ENCODE results near the gene PROSER2. TPM values are rescaled to one million over a fixed set of nuclear protein-coding genes. Genes with fewer than 3 reads are reported as not detected.

PROSER2 gene
- total and polyA plus RNA-seq, 4 donors, result 2.4 to 5.0 (median 4.0) TPM

DNA sequence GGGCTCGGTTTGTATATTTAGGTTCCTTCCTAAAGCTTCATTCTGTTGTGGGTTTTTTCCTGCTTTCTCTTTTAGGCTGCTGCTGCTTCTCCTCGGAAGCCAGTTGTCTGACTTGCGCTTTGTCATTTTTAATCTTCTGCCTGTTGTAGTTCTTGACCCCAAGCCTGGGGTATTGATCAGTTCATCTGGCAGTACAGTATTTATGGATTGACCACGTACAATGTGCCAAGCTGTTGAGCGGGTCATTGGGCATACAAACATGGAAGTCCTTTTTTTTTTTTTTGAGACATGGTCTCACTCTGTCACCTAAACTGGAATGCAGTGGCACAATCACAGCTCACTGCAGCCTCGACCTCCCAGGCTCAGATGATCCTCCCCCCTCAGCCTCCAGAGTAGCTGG is 4.3 kb downstream of the PROSER2 start:
- no peak for DNase-seq (ENCODE audit: low read depth in 4 of 6, low spot score in 6 of 6)
- WGBS (ENCODE audit: insufficient coverage), result 88% methylated on average over 4 of the region's 6 CpGs

DNA sequence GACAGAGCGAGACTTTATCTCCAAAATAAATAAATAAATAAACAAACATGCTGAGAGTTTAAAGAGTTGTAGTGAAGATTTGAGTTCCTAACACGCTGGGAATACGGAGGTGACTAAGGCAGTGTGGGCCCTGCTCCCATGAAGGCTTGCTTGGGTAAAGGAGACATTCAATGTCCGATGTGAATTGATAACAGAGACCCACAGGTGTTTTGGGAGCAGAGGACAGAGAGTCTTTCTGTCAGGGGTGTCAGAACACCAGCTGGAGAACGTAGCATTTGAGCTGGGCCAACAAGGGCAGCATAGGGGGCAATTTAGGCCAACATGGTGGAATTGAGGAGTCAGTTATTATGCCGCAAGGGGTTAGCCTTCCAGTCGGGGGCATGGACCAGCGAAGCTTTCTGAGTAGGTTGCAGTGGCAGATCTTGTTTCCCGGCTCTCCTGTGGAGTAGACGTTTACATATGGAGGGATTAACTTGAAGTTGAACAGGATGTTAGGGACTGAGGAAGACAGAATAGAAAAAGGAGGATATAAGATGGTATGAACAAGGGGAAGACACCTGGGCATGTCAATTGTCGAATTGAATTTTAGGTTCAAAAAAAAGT is 5.6 kb downstream of the PROSER2 start:
- Histone ChIP-seq H3K27ac (ENCODE audit: low read depth, low read length) (no peak overlapping the region), H3K36me3 (ENCODE audit: control insufficient read depth, insufficient read depth, low read length) (no peaks in the 10 kb centered on the region), H3K27me3 (ENCODE audit: control insufficient read depth, insufficient read depth, low read length) (peaks cover 2% of the 10 kb centered on the region), H3K4me3 (ENCODE audit: low read depth, low read length) (no peak overlapping the region), H3K9me3 (ENCODE audit: control insufficient read depth, insufficient read depth, low read length) (no peaks in the 10 kb centered on the region), H3K4me1 (ENCODE audit: control insufficient read depth, insufficient read depth, low read length) (peaks cover 2% of the 10 kb centered on the region)
- no peak for DNase-seq (ENCODE audit: low read depth in 4 of 6, low spot score in 6 of 6)
- WGBS (ENCODE audit: insufficient coverage), result 83% methylated on average over 10 of the region's 11 CpGs

More for the DNA sequence above, 4.3 kb downstream of the PROSER2 start:
- H3K36me3 ChIP-seq (ENCODE audit: control insufficient read depth, insufficient read depth, low read length), result no peaks in the 10 kb centered on the region
- H3K4me1 ChIP-seq (ENCODE audit: control insufficient read depth, insufficient read depth, low read length), result peaks cover 4% of the 10 kb centered on the region
- peaks cover 6% of the 10 kb centered on the region for H3K27me3 ChIP-seq (ENCODE audit: control insufficient read depth, insufficient read depth, low read length)
- H3K4me3 ChIP-seq (ENCODE audit: low read depth, low read length), result no peak overlapping the region
- H3K27ac ChIP-seq (ENCODE audit: low read depth, low read length), result no peak overlapping the region
- no peaks in the 10 kb centered on the region for H3K9me3 ChIP-seq (ENCODE audit: control insufficient read depth, insufficient read depth, low read length)

DNA sequence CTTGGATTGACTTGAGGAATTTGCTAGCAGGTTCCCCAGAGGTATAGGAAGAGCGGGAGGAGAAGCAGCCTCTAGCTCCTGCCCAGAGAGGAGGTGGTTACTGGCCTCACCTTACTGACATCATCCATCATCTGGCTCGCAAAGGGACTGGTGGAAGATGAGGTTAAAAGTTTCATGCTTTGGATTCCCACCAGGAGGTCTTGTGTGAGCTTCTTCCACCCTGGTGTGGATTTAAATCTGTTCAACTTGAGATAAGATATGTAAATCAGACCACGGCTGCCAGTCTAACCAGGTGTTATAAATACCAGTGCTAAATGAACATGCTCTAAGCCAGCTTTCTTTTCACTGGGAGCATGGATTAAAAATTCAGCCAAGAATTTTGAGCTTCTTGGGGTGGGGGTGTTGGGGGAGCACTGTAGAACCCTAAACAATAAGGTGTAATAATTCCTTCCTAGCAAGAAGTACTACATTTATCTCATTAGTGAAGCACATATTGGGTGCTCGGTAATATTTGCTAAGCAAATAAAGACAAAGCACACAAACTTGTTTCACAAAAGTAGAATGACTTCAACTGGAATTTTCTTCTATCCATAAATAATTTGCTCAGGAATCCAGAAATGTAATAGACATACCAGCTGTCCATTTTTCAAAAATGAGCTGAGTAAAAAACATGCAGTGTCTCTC is 7.8 kb downstream of the PROSER2 start:
- H3K27ac ChIP-seq (ENCODE audit: low read depth, low read length), result no peak overlapping the region
- no peaks in the 10 kb centered on the region for H3K27me3 ChIP-seq (ENCODE audit: control insufficient read depth, insufficient read depth, low read length)
- no peaks in the 10 kb centered on the region for H3K9me3 ChIP-seq (ENCODE audit: control insufficient read depth, insufficient read depth, low read length)
- DNase-seq (ENCODE audit: low read depth in 4 of 6, low spot score in 6 of 6), result no peak
- H3K36me3 ChIP-seq (ENCODE audit: control insufficient read depth, insufficient read depth, low read length), result no peaks in the 10 kb centered on the region
- H3K4me1 ChIP-seq (ENCODE audit: control insufficient read depth, insufficient read depth, low read length), result no peaks in the 10 kb centered on the region
- WGBS (ENCODE audit: insufficient coverage), result 82% methylated on average over 2 of the region's 4 CpGs
- no peak overlapping the region for H3K4me3 ChIP-seq (ENCODE audit: low read depth, low read length)

DNA sequence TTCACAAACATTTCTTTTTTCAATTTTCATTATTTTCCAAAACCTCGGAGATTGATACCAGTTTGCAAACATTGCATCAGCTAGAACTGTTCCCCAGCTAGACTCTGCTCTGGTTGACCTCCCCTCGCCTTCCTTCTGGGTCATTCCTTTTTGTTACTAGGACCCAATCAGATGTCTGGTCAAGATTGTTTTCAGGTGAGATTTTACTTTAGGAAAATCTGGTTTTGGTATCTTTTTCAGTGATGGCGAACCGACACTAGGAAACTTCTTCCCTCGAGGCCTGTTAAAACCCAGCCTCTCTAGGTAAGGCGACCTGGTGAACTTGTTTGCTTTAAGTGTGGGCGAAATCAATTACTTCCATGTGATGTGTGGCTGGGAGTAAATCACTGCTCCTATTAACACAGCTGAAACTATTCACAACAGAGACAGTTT is 8.4 kb downstream of the PROSER2 start:
- H3K27ac ChIP-seq (ENCODE audit: low read depth, low read length), result no peak overlapping the region
- no peak for DNase-seq (ENCODE audit: low read depth in 4 of 6, low spot score in 6 of 6)

DNA sequence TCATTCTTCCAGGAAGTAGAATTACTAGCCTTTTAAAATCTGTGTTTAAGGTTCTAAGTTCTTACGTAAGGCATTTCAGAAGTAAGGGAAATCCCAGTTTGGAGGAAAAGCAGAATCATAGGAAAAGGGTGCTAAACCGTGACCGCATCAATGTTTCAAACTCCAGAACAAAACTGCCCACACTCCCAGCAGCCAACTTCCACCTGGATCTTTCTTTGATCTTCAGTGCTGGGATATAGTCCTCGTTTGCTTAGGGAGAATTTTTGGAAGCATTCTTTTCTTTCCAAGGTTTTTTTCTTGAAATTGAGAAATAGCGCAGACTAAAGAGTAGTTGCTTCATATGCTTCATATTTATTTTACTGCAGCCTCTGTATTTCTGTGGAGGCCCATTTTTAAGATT is 8.9 kb downstream of the PROSER2 start:
- Histone ChIP-seq H3K36me3 (ENCODE audit: control insufficient read depth, insufficient read depth, low read length) (no peaks in the 10 kb centered on the region), H3K9me3 (ENCODE audit: control insufficient read depth, insufficient read depth, low read length) (no peaks in the 10 kb centered on the region), H3K4me1 (ENCODE audit: control insufficient read depth, insufficient read depth, low read length) (no peaks in the 10 kb centered on the region), H3K27me3 (ENCODE audit: control insufficient read depth, insufficient read depth, low read length) (no peaks in the 10 kb centered on the region), H3K27ac (ENCODE audit: low read depth, low read length) (no peak overlapping the region), H3K4me3 (ENCODE audit: low read depth, low read length) (no peak overlapping the region)
- WGBS (ENCODE audit: insufficient coverage), result 100% methylated on average over 1 of the region's 5 CpGs
- no peak for DNase-seq (ENCODE audit: low read depth in 4 of 6, low spot score in 6 of 6)

More for the DNA sequence above, 8.4 kb downstream of the PROSER2 start:
- Histone ChIP-seq H3K4me1 (ENCODE audit: control insufficient read depth, insufficient read depth, low read length) (no peaks in the 10 kb centered on the region), H3K27me3 (ENCODE audit: control insufficient read depth, insufficient read depth, low read length) (no peaks in the 10 kb centered on the region), H3K4me3 (ENCODE audit: low read depth, low read length) (no peak overlapping the region), H3K9me3 (ENCODE audit: control insufficient read depth, insufficient read depth, low read length) (no peaks in the 10 kb centered on the region), H3K36me3 (ENCODE audit: control insufficient read depth, insufficient read depth, low read length) (no peaks in the 10 kb centered on the region)
- 89% methylated on average over 4 of the region's 7 CpGs for WGBS (ENCODE audit: insufficient coverage)

DNA sequence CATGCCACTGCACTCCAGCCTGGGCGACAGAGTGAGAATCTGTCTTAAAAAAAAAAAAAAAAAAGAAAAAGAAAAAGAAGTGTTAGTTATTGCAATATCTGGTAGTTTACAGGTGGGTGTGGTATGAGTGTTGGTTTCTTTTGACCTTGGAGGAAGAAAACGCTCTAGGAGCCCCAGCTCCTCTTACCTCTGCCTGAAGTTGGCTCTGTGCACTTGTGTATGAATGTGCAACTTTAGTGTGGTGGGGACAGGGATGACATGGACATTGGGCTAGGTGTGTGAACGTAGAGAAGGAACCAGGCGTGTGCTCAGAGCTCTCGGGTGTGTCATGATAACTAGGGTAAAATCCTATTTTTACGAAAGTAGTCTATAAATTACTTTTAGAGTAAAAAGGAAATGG is 11.9 kb downstream of the PROSER2 start:
- 95% methylated on average over 5 of the region's 6 CpGs for WGBS (ENCODE audit: insufficient coverage)
- DNase-seq (ENCODE audit: low read depth in 4 of 6, low spot score in 6 of 6), result no peak
- Histone ChIP-seq H3K4me3 (ENCODE audit: low read depth, low read length) (no peak overlapping the region), H3K27me3 (ENCODE audit: control insufficient read depth, insufficient read depth, low read length) (peaks cover 3% of the 10 kb centered on the region), H3K36me3 (ENCODE audit: control insufficient read depth, insufficient read depth, low read length) (no peaks in the 10 kb centered on the region), H3K9me3 (ENCODE audit: control insufficient read depth, insufficient read depth, low read length) (no peaks in the 10 kb centered on the region), H3K27ac (ENCODE audit: low read depth, low read length) (peak overlapping the region; percentile 33), H3K4me1 (ENCODE audit: control insufficient read depth, insufficient read depth, low read length) (no peaks in the 10 kb centered on the region)

GRCh38 chr10:11835704-11836103 is 12.5 kb downstream of the PROSER2 start:
- Histone ChIP-seq H3K4me1 (ENCODE audit: control insufficient read depth, insufficient read depth, low read length) (no peaks in the 10 kb centered on the region), H3K9me3 (ENCODE audit: control insufficient read depth, insufficient read depth, low read length) (no peaks in the 10 kb centered on the region), H3K27ac (ENCODE audit: low read depth, low read length) (no peak overlapping the region), H3K4me3 (ENCODE audit: low read depth, low read length) (no peak overlapping the region), H3K27me3 (ENCODE audit: control insufficient read depth, insufficient read depth, low read length) (peaks cover 3% of the 10 kb centered on the region), H3K36me3 (ENCODE audit: control insufficient read depth, insufficient read depth, low read length) (no peaks in the 10 kb centered on the region)
- peak in 4 of 6 donors; percentile 24 to 75 (median 46) for DNase-seq (ENCODE audit: low read depth in 4 of 6, low spot score in 6 of 6)
- WGBS (ENCODE audit: insufficient coverage), result 36% methylated on average over 6 of the region's 8 CpGs

DNA sequence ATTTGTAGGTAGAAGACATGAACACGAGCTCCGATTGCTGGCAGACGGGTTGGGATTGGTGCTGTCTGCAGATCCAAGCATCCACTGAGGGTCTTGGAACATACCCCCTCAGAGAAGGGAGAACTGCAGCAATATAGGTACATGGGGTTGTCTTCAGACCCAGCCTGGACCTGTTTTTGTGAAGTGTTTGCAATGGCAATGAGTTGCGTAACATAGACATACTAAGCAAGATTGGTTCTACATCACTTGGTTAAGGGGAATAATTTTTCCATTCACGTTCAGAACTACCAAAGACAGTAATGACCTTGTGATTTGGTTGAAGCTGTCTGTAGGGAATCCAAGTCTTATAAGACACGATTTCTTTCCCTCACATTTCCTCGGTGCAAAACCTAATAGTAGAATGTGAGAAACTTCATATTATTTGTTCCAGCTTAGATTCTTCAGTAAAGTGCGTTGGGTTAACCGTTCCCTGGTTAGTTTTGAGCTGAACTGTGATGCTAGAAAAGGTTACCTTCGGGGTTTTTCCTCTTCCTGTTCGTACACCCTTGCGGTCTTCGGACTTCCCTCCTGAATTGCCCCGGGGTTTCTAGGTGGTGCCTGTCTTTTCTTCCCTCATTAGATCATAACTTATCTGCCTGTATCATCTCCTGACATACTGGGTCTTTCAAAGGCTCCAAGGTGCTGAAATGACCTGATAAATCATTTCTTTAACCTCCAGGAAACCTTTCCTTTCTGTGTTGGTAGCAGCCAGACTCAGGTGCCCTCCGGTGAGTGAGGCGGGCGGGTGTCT is 14.4 kb downstream of the PROSER2 start:
- Histone ChIP-seq H3K27me3 (ENCODE audit: control insufficient read depth, insufficient read depth, low read length) (peaks cover 3% of the 10 kb centered on the region), H3K27ac (ENCODE audit: low read depth, low read length) (no peak overlapping the region), H3K36me3 (ENCODE audit: control insufficient read depth, insufficient read depth, low read length) (no peaks in the 10 kb centered on the region), H3K4me1 (ENCODE audit: control insufficient read depth, insufficient read depth, low read length) (no peaks in the 10 kb centered on the region), H3K4me3 (ENCODE audit: low read depth, low read length) (no peak overlapping the region), H3K9me3 (ENCODE audit: control insufficient read depth, insufficient read depth, low read length) (no peaks in the 10 kb centered on the region)
- 94% methylated on average over 11 of the region's 17 CpGs for WGBS (ENCODE audit: insufficient coverage)
- DNase-seq (ENCODE audit: low read depth in 4 of 6, low spot score in 6 of 6), result no peak

GRCh38 chr10:11838298-11838852 is 15.2 kb downstream of the PROSER2 start:
- no peaks in the 10 kb centered on the region for H3K4me1 ChIP-seq (ENCODE audit: control insufficient read depth, insufficient read depth, low read length)
- DNase-seq (ENCODE audit: low read depth in 4 of 6, low spot score in 6 of 6), result no peak
- peaks cover 3% of the 10 kb centered on the region for H3K27me3 ChIP-seq (ENCODE audit: control insufficient read depth, insufficient read depth, low read length)
- H3K36me3 ChIP-seq (ENCODE audit: control insufficient read depth, insufficient read depth, low read length), result no peaks in the 10 kb centered on the region
- no peak overlapping the region for H3K4me3 ChIP-seq (ENCODE audit: low read depth, low read length)
- 80% methylated on average over 4 of the region's 8 CpGs for WGBS (ENCODE audit: insufficient coverage)
- H3K27ac ChIP-seq (ENCODE audit: low read depth, low read length), result no peak overlapping the region
- no peaks in the 10 kb centered on the region for H3K9me3 ChIP-seq (ENCODE audit: control insufficient read depth, insufficient read depth, low read length)
